IPS-18a (cell line): ENCODE data around the gene CMSS1.

ENCODE experiments used
- H3K27ac ChIP-seq: one replicate; pipeline ENCODE4 v1.5.1; 2013; ENCODE audit warnings: low read length
- H3K27me3 ChIP-seq: one replicate; pipeline ENCODE4 v1.6.1; 2013; ENCODE audit warnings: mild to moderate bottlenecking, low read length; ENCODE audit not compliant: control insufficient read depth, insufficient read depth
- H3K36me3 ChIP-seq: one replicate; pipeline ENCODE4 v1.6.1; 2013; ENCODE audit warnings: low read depth, low read length; ENCODE audit not compliant: control insufficient read depth
- H3K4me1 ChIP-seq: one replicate; pipeline ENCODE4 v1.6.1; 2013; ENCODE audit warnings: low read depth, low read length; ENCODE audit not compliant: control insufficient read depth
- H3K4me3 ChIP-seq: one replicate; pipeline ENCODE4 v1.5.1; 2013; ENCODE audit warnings: low read length
- H3K9ac ChIP-seq: one replicate; pipeline ENCODE4 v1.6.1; 2013; ENCODE audit warnings: mild to moderate bottlenecking, low read length, moderate library complexity
- H3K9me3 ChIP-seq: one replicate; pipeline ENCODE4 v1.6.1; 2013; ENCODE audit warnings: low read depth, low read length; ENCODE audit not compliant: control insufficient read depth

CMSS1 gene

GRCh38 chr3:99783011-99783573 is 34.6 kb upstream of the CMSS1 start:
- Histone ChIP-seq H3K9me3 (no peaks in the 10 kb centered on the region), H3K4me1 (no peaks in the 10 kb centered on the region), H3K36me3 (no peaks in the 10 kb centered on the region), H3K27ac (no peak overlapping the region), H3K4me3 (no peak overlapping the region), H3K9ac (no peak overlapping the region), H3K27me3 (no peaks in the 10 kb centered on the region)

- no peaks in the 10 kb centered on the region for H3K36me3 ChIP-seq
- no peaks in the 10 kb centered on the region for H3K4me1 ChIP-seq
- no peaks in the 10 kb centered on the region for H3K9me3 ChIP-seq
- no peak overlapping the region for H3K4me3 ChIP-seq
- H3K9ac ChIP-seq = no peak overlapping the region
- no peaks in the 10 kb centered on the region for H3K27me3 ChIP-seq
- no peak overlapping the region for H3K27ac ChIP-seq
These were observed 28.5 kb upstream of the CMSS1 start for GRCh38 chr3:99789011-99789721.

GRCh38 chr3:99794485-99794884 is 23.2 kb upstream of the CMSS1 start:
- Histone ChIP-seq H3K27me3 (no peaks in the 10 kb centered on the region), H3K4me1 (no peaks in the 10 kb centered on the region), H3K9me3 (no peaks in the 10 kb centered on the region), H3K36me3 (no peaks in the 10 kb centered on the region), H3K4me3 (no peak overlapping the region), H3K9ac (no peak overlapping the region), H3K27ac (no peak overlapping the region)

DNA sequence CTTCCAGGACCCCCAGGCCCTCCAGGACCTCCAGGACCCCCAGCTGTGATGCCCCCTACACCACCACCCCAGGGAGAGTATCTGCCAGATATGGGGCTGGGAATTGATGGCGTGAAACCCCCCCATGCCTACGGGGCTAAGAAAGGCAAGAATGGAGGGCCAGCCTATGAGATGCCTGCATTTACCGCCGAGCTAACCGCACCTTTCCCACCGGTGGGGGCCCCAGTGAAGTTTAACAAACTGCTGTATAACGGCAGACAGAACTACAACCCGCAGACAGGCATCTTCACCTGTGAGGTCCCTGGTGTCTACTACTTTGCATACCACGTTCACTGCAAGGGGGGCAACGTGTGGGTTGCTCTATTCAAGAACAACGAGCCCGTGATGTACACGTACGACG is 22.1 kb upstream of the CMSS1 start:
- H3K27me3 ChIP-seq = no peaks in the 10 kb centered on the region
- H3K36me3 ChIP-seq = no peaks in the 10 kb centered on the region
- H3K9ac ChIP-seq = no peak overlapping the region
- no peaks in the 10 kb centered on the region for H3K9me3 ChIP-seq
- H3K27ac ChIP-seq = no peak overlapping the region
- no peaks in the 10 kb centered on the region for H3K4me1 ChIP-seq
- H3K4me3 ChIP-seq = no peak overlapping the region

GRCh38 chr3:99799422-99799821 is 18.2 kb upstream of the CMSS1 start:
- no peak overlapping the region for H3K4me3 ChIP-seq
- H3K36me3 ChIP-seq = no peaks in the 10 kb centered on the region
- no peaks in the 10 kb centered on the region for H3K9me3 ChIP-seq
- H3K27ac ChIP-seq = no peak overlapping the region
- no peaks in the 10 kb centered on the region for H3K4me1 ChIP-seq
- no peak overlapping the region for H3K9ac ChIP-seq
- H3K27me3 ChIP-seq = no peaks in the 10 kb centered on the region

DNA sequence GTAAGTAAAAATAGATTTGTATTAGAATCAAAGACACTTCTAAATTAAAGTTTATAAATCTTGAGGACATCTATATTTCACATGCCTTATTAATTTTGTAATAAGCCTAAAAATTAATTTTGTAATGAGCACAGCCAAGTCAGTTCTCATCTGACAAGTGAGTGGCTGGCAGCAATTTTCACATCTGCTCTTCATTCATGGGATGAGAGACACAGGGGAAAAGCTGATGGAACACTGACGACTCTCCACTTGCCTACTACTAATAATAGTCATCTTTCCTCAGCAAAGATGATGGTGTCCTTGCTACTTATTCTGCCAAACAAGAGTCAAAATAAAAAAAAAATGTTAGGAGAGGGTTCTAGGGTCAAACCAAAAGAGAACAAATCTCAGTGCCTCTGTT is 14.4 kb upstream of the CMSS1 start:
- Histone ChIP-seq H3K27me3 (no peaks in the 10 kb centered on the region), H3K36me3 (no peaks in the 10 kb centered on the region), H3K4me1 (no peaks in the 10 kb centered on the region), H3K9ac (no peak overlapping the region), H3K4me3 (no peak overlapping the region), H3K9me3 (peaks cover 15% of the 10 kb centered on the region), H3K27ac (no peak overlapping the region)

DNA sequence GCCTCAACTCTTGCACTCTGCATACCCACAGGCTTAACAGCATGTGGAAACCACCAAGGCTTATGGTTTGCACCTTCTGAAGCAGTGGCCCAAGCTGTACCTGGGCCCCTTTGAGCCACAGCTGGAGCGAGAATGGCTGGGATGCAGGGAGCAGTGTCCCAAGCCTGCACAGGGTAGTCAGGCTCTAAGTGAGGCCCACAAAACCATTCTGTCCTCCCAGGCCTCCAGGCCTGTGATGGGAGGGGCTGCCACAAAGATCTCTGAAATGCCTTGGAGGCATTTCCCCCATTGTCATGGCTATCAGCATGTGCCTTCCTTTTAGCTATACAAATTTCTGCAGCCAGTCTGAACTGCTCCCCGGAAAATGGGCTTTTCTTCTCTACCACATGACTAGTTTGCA is 12.5 kb upstream of the CMSS1 start:
- Histone ChIP-seq H3K36me3 (no peaks in the 10 kb centered on the region), H3K9ac (no peak overlapping the region), H3K4me3 (no peak overlapping the region), H3K4me1 (no peaks in the 10 kb centered on the region), H3K27ac (no peak overlapping the region), H3K9me3 (peaks cover 15% of the 10 kb centered on the region), H3K27me3 (no peaks in the 10 kb centered on the region)

DNA sequence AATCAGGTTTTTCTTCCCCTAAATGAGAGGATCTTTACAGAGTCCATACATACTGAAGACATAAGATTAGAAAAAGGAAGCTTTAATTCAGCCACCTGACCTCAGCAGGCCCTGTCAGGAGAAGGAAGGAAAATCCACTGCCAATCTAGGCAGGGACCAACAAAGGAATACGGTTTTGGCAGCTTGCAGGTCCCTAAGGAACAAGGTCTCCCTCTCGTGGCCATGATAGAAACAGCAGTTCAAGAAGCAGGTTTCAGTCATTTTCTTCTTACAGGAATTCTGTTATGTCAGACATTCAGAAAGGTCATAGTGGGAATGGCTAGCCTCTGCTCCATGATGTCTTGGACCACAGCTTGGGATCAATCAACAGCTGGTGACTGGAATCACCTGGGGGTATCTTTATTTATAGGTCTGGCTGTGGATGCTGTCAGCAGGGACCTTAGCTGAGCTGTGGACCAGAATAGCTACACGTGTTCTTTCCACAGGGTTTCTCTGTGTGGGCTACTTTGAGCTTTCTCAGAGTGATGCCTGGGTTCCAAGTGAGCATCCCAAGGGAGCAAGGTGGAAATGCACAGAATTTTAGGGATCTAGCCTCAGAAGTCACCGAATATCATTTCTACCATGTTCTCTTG is 9.4 kb upstream of the CMSS1 start:
- no peaks in the 10 kb centered on the region for H3K27me3 ChIP-seq
- H3K4me3 ChIP-seq = no peak overlapping the region
- no peak overlapping the region for H3K27ac ChIP-seq
- no peaks in the 10 kb centered on the region for H3K4me1 ChIP-seq
- H3K36me3 ChIP-seq = no peaks in the 10 kb centered on the region
- H3K9ac ChIP-seq = no peak overlapping the region
- peaks cover 15% of the 10 kb centered on the region for H3K9me3 ChIP-seq

- Histone ChIP-seq H3K36me3 (no peaks in the 10 kb centered on the region), H3K9me3 (peaks cover 14% of the 10 kb centered on the region), H3K4me1 (no peaks in the 10 kb centered on the region), H3K9ac (no peak overlapping the region), H3K27ac (no peak overlapping the region), H3K27me3 (no peaks in the 10 kb centered on the region), H3K4me3 (no peak overlapping the region)
These were observed 8.1 kb upstream of the CMSS1 start for GRCh38 chr3:99809565-99809964.

DNA sequence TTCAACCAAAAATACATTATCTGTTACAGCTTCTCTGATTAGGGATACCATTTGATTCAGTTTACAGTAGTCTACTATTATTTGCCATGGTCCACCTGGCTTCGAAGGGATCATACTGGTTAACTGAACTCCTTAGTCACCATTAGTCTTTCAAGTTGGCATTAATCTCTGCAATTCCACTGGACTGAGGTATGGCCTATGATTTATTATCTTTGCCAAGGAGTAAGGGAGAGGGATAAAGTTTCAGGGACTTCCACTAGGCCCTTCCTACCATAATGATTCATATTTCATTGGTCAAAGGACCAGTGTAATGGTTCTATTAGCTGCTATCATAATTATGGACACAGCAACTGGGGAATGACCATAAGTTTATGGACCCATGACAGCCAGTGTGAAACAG is 7.3 kb upstream of the CMSS1 start:
- no peaks in the 10 kb centered on the region for H3K27me3 ChIP-seq
- H3K4me3 ChIP-seq = no peak overlapping the region
- no peak overlapping the region for H3K27ac ChIP-seq
- peaks cover 6% of the 10 kb centered on the region for H3K9me3 ChIP-seq
- H3K9ac ChIP-seq = no peak overlapping the region
- no peaks in the 10 kb centered on the region for H3K4me1 ChIP-seq
- H3K36me3 ChIP-seq = no peaks in the 10 kb centered on the region

- peak overlapping the region; percentile 81 for H3K9ac ChIP-seq
- H3K27ac ChIP-seq = peak overlapping the region; percentile 83
- no peaks in the 10 kb centered on the region for H3K9me3 ChIP-seq
- H3K4me1 ChIP-seq = no peaks in the 10 kb centered on the region
- no peaks in the 10 kb centered on the region for H3K27me3 ChIP-seq
- H3K36me3 ChIP-seq = no peaks in the 10 kb centered on the region
- peak overlapping the region; percentile 91 for H3K4me3 ChIP-seq
These were observed 620 bp upstream of the CMSS1 start for GRCh38 chr3:99817047-99817436.

DNA sequence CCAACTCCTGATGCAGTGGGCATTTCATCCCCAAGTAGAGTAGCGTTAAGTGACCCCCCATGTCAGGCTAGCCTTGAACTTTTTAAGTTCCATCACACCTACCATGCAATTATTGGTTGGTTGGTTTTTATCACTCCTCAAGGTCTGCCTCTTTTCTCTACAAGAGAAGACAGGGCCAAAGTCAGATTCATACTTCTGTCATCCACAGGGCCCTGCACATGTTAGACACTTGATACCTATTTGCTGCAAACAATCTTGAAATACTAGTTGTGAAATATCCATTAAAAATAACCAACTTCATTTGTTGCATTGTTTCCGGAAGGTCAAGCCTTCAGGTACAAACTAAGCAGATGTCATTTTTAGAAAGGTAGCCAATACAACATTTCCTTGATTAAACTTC is 1.2 kb downstream of the CMSS1 start:
- Histone ChIP-seq H3K27ac (no peak overlapping the region), H3K9me3 (no peaks in the 10 kb centered on the region), H3K27me3 (no peaks in the 10 kb centered on the region), H3K4me3 (peak overlapping the region; percentile 91), H3K9ac (peak overlapping the region; percentile 81), H3K4me1 (no peaks in the 10 kb centered on the region), H3K36me3 (no peaks in the 10 kb centered on the region)
